ENCODE measurements around the gene CNTN5.

The CNTN5 gene

GRCh38 chr11:100302824-100303223, 1282.1 kb downstream of the CNTN5 start (continued):
- TF ChIP-seq, protein P1, sequence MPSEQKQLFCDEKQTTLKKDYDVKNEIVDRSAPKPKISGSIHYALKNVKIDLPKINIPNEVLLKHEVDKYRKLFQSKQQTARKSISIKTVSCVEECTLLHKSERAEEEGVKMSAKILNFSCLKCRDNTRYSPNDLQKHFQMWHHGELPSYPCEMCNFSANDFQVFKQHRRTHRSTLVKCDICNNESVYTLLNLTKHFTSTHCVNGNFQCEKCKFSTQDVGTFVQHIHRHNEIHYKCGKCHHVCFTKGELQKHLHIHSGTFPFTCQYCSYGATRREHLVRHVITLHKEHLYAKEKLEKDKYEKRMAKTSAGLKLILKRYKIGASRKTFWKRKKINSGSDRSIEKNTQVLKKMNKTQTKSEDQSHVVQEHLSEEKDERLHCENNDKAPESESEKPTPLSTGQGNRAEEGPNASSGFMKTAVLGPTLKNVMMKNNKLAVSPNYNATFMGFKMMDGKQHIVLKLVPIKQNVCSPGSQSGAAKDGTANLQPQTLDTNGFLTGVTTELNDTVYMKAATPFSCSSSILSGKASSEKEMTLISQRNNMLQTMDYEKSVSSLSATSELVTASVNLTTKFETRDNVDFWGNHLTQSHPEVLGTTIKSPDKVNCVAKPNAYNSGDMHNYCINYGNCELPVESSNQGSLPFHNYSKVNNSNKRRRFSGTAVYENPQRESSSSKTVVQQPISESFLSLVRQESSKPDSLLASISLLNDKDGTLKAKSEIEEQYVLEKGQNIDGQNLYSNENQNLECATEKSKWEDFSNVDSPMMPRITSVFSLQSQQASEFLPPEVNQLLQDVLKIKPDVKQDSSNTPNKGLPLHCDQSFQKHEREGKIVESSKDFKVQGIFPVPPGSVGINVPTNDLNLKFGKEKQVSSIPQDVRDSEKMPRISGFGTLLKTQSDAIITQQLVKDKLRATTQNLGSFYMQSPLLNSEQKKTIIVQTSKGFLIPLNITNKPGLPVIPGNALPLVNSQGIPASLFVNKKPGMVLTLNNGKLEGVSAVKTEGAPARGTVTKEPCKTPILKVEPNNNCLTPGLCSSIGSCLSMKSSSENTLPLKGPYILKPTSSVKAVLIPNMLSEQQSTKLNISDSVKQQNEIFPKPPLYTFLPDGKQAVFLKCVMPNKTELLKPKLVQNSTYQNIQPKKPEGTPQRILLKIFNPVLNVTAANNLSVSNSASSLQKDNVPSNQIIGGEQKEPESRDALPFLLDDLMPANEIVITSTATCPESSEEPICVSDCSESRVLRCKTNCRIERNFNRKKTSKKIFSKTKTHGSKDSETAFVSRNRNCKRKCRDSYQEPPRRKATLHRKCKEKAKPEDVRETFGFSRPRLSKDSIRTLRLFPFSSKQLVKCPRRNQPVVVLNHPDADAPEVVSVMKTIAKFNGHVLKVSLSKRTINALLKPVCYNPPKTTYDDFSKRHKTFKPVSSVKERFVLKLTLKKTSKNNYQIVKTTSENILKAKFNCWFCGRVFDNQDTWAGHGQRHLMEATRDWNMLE (tag by site-specific recombination; conservative IDR thresholded peaks at IDR 0.05; ENCODE audit: low read depth): no peak
- TF ChIP-seq ZFHX2 (tag by site-specific recombination; conservative IDR thresholded peaks at IDR 0.05): no peak
- TF ChIP-seq, protein P2, sequence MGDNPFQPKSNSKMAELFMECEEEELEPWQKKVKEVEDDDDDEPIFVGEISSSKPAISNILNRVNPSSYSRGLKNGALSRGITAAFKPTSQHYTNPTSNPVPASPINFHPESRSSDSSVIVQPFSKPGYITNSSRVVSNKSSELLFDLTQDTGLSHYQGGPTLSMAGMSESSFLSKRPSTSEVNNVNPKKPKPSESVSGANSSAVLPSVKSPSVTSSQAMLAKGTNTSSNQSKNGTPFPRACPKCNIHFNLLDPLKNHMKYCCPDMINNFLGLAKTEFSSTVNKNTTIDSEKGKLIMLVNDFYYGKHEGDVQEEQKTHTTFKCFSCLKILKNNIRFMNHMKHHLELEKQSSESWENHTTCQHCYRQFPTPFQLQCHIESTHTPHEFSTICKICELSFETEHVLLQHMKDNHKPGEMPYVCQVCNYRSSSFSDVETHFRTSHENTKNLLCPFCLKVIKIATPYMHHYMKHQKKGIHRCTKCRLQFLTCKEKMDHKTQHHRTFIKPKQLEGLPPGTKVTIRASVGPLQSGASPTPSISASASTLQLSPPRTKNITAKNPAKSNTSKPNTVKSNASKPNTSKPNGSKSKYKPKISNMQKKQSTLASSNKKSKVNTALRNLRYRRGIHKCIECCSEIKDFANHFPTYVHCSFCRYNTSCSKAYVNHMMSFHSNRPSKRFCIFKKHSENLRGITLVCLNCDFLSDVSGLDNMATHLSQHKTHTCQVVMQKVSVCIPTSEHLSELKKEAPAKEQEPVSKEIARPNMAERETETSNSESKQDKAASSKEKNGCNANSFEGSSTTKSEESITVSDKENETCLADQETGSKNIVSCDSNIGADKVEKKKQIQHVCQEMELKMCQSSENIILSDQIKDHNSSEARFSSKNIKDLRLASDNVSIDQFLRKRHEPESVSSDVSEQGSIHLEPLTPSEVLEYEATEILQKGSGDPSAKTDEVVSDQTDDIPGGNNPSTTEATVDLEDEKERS (tag by site-specific recombination; IDR thresholded peaks at IDR 0.05): no peak

- TF ChIP-seq ZNF211 (tag by site-specific recombination; IDR thresholded peaks at IDR 0.05; ENCODE audit: low read depth): no peak
- TF ChIP-seq ZNF664 (tag by site-specific recombination; IDR thresholded peaks at IDR 0.05): no peak
- TF ChIP-seq ZNF654 (tag by site-specific recombination; IDR thresholded peaks at IDR 0.05; ENCODE audit: low read depth): no peak
- TF ChIP-seq ZNF140 (tag by site-specific recombination; IDR thresholded peaks at IDR 0.05): no peak
- TF ChIP-seq, protein P3, sequence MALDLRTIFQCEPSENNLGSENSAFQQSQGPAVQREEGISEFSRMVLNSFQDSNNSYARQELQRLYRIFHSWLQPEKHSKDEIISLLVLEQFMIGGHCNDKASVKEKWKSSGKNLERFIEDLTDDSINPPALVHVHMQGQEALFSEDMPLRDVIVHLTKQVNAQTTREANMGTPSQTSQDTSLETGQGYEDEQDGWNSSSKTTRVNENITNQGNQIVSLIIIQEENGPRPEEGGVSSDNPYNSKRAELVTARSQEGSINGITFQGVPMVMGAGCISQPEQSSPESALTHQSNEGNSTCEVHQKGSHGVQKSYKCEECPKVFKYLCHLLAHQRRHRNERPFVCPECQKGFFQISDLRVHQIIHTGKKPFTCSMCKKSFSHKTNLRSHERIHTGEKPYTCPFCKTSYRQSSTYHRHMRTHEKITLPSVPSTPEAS (tag by site-specific recombination; IDR thresholded peaks at IDR 0.05): no peak
- no peak for TF ChIP-seq GLIS1 (tag by site-specific recombination; IDR thresholded peaks at IDR 0.05)
- TF ChIP-seq ZNF555 (tag by site-specific recombination; conservative IDR thresholded peaks at IDR 0.05): no peak
- H3K9me3 ChIP-seq (ENCODE audit: control insufficient read depth, insufficient read depth, low read depth, low read length): no peaks in the 10 kb centered on the region
- H3K36me3 ChIP-seq (ENCODE audit: control insufficient read depth in 2 of 2, insufficient read depth in 1 of 2, low read length in 2 of 2): no peaks in the 10 kb centered on the region
- H3K27ac ChIP-seq (ENCODE audit: extremely low read depth, low read depth, low read length): no peak overlapping the region
- ChIA-PET POLR2A (no interaction called here), CTCF (no interaction called here)
- no peak overlapping the region for H3K4me3 ChIP-seq (ENCODE audit: low read depth, low read length)
- H3K4me1 ChIP-seq (ENCODE audit: control insufficient read depth, insufficient read depth, low read length): no peaks in the 10 kb centered on the region
These were observed 1283.1 kb downstream of the CNTN5 start for GRCh38 chr11:100303897-100304296.

DNA sequence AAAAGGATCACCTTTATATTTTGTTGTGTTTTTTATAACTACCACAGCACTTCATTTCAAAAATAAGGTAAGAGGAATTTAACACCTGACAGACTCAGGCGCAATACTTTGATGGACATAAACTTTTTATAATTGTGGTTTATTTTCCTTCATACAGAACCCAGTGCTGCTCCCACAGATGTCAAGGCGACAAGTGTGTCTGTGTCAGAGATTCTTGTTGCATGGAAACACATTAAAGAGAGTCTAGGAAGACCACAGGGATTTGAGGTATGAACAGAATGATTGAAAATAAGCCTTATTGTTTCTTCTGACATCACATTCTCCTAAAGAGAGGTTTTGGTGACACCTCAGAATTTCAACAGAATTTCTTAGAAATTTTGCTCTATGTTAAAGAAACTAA, 1287.5 kb downstream of the CNTN5 start:
- H3K36me3 ChIP-seq (ENCODE audit: control insufficient read depth in 2 of 2, insufficient read depth in 1 of 2, low read length in 2 of 2): no peaks in the 10 kb centered on the region
- H3K9me3 ChIP-seq (ENCODE audit: control insufficient read depth, insufficient read depth, low read depth, low read length): no peaks in the 10 kb centered on the region
- H3K27ac ChIP-seq (ENCODE audit: extremely low read depth, low read depth, low read length): no peak overlapping the region
- ChIA-PET POLR2A (no interaction called here), CTCF (no interaction called here)
- H3K4me3 ChIP-seq (ENCODE audit: low read depth, low read length): no peak overlapping the region
- H3K4me1 ChIP-seq (ENCODE audit: control insufficient read depth, insufficient read depth, low read length): no peaks in the 10 kb centered on the region
- TF ChIP-seq, protein P4, sequence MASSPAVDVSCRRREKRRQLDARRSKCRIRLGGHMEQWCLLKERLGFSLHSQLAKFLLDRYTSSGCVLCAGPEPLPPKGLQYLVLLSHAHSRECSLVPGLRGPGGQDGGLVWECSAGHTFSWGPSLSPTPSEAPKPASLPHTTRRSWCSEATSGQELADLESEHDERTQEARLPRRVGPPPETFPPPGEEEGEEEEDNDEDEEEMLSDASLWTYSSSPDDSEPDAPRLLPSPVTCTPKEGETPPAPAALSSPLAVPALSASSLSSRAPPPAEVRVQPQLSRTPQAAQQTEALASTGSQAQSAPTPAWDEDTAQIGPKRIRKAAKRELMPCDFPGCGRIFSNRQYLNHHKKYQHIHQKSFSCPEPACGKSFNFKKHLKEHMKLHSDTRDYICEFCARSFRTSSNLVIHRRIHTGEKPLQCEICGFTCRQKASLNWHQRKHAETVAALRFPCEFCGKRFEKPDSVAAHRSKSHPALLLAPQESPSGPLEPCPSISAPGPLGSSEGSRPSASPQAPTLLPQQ (tag by site-specific recombination; IDR thresholded peaks at IDR 0.05): no peak
- TF ChIP-seq GLI4 (tag by site-specific recombination; IDR thresholded peaks at IDR 0.05): no peak
- no peak for TF ChIP-seq ZNF138 (tag by site-specific recombination; IDR thresholded peaks at IDR 0.05; ENCODE audit: borderline replicate concordance)
- TF ChIP-seq, protein P5, sequence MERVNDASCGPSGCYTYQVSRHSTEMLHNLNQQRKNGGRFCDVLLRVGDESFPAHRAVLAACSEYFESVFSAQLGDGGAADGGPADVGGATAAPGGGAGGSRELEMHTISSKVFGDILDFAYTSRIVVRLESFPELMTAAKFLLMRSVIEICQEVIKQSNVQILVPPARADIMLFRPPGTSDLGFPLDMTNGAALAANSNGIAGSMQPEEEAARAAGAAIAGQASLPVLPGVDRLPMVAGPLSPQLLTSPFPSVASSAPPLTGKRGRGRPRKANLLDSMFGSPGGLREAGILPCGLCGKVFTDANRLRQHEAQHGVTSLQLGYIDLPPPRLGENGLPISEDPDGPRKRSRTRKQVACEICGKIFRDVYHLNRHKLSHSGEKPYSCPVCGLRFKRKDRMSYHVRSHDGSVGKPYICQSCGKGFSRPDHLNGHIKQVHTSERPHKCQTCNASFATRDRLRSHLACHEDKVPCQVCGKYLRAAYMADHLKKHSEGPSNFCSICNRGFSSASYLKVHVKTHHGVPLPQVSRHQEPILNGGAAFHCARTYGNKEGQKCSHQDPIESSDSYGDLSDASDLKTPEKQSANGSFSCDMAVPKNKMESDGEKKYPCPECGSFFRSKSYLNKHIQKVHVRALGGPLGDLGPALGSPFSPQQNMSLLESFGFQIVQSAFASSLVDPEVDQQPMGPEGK (tag by site-specific recombination; IDR thresholded peaks at IDR 0.05): no peak
- TF ChIP-seq, protein P6, sequence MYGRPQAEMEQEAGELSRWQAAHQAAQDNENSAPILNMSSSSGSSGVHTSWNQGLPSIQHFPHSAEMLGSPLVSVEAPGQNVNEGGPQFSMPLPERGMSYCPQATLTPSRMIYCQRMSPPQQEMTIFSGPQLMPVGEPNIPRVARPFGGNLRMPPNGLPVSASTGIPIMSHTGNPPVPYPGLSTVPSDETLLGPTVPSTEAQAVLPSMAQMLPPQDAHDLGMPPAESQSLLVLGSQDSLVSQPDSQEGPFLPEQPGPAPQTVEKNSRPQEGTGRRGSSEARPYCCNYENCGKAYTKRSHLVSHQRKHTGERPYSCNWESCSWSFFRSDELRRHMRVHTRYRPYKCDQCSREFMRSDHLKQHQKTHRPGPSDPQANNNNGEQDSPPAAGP (tag by site-specific recombination; IDR thresholded peaks at IDR 0.05): no peak
- TF ChIP-seq ZNF654 (tag by site-specific recombination; IDR thresholded peaks at IDR 0.05; ENCODE audit: low read depth): no peak
- no peak for TF ChIP-seq ZNF311 (tag by site-specific recombination; IDR thresholded peaks at IDR 0.05; ENCODE audit: borderline replicate concordance)
- TF ChIP-seq ZNF561 (tag by site-specific recombination; IDR thresholded peaks at IDR 0.05; ENCODE audit: borderline replicate concordance): no peak

Measured in HEK293 (cell line).